H1 (cell line): ENCODE results near the gene EMC10. TPM values are rescaled to one million over a fixed set of nuclear protein-coding genes. Genes with fewer than 3 reads are reported as not detected.

ENCODE experiments used
- CTCF ChIA-PET: fragments of 300-600 bp; sonication (Branson Sonifier 250); formaldehyde crosslinking; loops from one replicate; lab custom pipeline; 2021; ENCODE audit not compliant: partially characterized antibody; lab: Charles Lee
- POLR2A ChIA-PET: fragments of 300-600 bp; sonication (Branson Sonifier 250); formaldehyde crosslinking; loops from one replicate; lab custom pipeline; 2021; ENCODE audit warnings: inconsistent platforms; ENCODE audit not compliant: partially characterized antibody; lab: Charles Lee
- DNase-seq, 2 experiments: peaks; one replicate each; pipeline versions ENCODE4 v3.0.0 to v3.0.0-alpha.2; 2010 to 2022; ENCODE audit warnings: low spot score in 2 of 2, low read depth in 1 of 2, mixed read lengths in 1 of 2
- FAIRE-seq: peaks from 2 replicates; lab custom pipeline; 2011; peaks lifted over from hg19 to GRCh38; lab: Jason Lieb, UNC
- H2AFZ ChIP-seq: 2 replicates; pipeline ENCODE4 v1.8.1; 2012; ENCODE audit warnings: low read length, inconsistent platforms
- H2AK5ac ChIP-seq: 2 replicates; pipeline ENCODE4 v1.6.1; 2013; ENCODE audit warnings: low read depth, low read length
- H2BK120ac ChIP-seq: replicated peaks from 2 replicates; pipeline ENCODE3; 2013; ENCODE audit warnings: low read depth, low read length, inconsistent platforms
- H2BK12ac ChIP-seq: 2 replicates; pipeline ENCODE4 v1.6.1; 2013; ENCODE audit warnings: low read depth, low read length
- H2BK15ac ChIP-seq: 2 replicates; pipeline ENCODE4 v1.6.1; 2013; ENCODE audit warnings: low read length
- H2BK20ac ChIP-seq: 2 replicates; pipeline ENCODE4 v1.6.1; 2013; ENCODE audit warnings: low read length
- H2BK5ac ChIP-seq: 2 replicates; pipeline ENCODE4 v1.6.1; 2013; ENCODE audit warnings: low read depth, low read length
- H3K14ac ChIP-seq: 2 replicates; pipeline ENCODE4 v1.6.1; 2013; ENCODE audit warnings: inconsistent platforms; ENCODE audit not compliant: insufficient read length
- H3K18ac ChIP-seq: 2 replicates; pipeline ENCODE4 v1.6.1; 2013; ENCODE audit warnings: low read length; ENCODE audit errors: extremely low read depth
- H3K23ac ChIP-seq: 2 replicates; pipeline ENCODE4 v1.6.1; 2013; ENCODE audit warnings: inconsistent platforms; ENCODE audit not compliant: insufficient read length
- H3K23me2 ChIP-seq: 2 replicates; pipeline ENCODE4 v1.6.1; 2013; ENCODE audit warnings: low read depth, low read length
- H3K27ac ChIP-seq: 2 replicates; pipeline ENCODE4 v1.6.1; 2011; ENCODE audit warnings: low read depth, low read length, inconsistent platforms
- H3K27me3 ChIP-seq, 4 experiments: replicated peaks in 1 of 4; 1 replicate in 1 of 4; 2 replicates in 3 of 4; pipeline versions ENCODE4 v1.6.1 to v1.8.1; 2011 to 2013; ENCODE audit warnings: low read length in 3 of 4, mild to moderate bottlenecking in 3 of 4, inconsistent platforms in 2 of 4, mixed read lengths in 2 of 4, moderate library complexity in 1 of 4; ENCODE audit not compliant: control insufficient read depth in 3 of 4, insufficient read depth in 3 of 4; ENCODE audit errors: extremely low read depth in 1 of 4
- H3K36me3 ChIP-seq, 4 experiments: 2 replicates each; pipeline versions ENCODE4 v1.6.1 to v1.8.1; 2011 to 2013; ENCODE audit warnings: mild to moderate bottlenecking in 4 of 4, low read length in 3 of 4, moderate library complexity in 2 of 4, control low read depth in 1 of 4, inconsistent platforms in 1 of 4; ENCODE audit not compliant: insufficient read depth in 4 of 4, control insufficient read depth in 2 of 4
- H3K4ac ChIP-seq: replicated peaks from 2 replicates; pipeline ENCODE3; 2013; ENCODE audit warnings: low read length, low read depth, mixed read lengths, inconsistent platforms; ENCODE audit not compliant: insufficient read length
- H3K4me1 ChIP-seq, 4 experiments: replicated peaks in 1 of 4; 1 replicate in 1 of 4; 2 replicates in 3 of 4; pipeline versions ENCODE4 v1.6.1 to v1.8.1; 2011 to 2013; ENCODE audit warnings: low read length in 3 of 4, inconsistent platforms in 2 of 4, mixed read lengths in 1 of 4; ENCODE audit not compliant: insufficient read depth in 4 of 4, control insufficient read depth in 3 of 4
- H3K4me2 ChIP-seq, 2 experiments: 2 replicates each; pipeline versions ENCODE4 v1.6.1 to v1.8.1; 2011 to 2013; ENCODE audit warnings: low read depth in 2 of 2, low read length in 2 of 2, control low read depth in 1 of 2, inconsistent platforms in 1 of 2, mild to moderate bottlenecking in 1 of 2; ENCODE audit not compliant: insufficient read depth in 1 of 2
- H3K4me3 ChIP-seq, 4 experiments: fragments of 200-600, 300-600 bp in 1 of 4; sonication (generic), shearing (Covaris generic), sonication (Bioruptor Twin) in 1 of 4; 2 replicates each; pipeline versions ENCODE4 v1.5.1 to v1.8.1; 2011 to 2016; ENCODE audit warnings: low read length in 4 of 4, low read depth in 3 of 4, control low read depth in 2 of 4, inconsistent platforms in 2 of 4, mild to moderate bottlenecking in 2 of 4, mixed read lengths in 1 of 4, moderate library complexity in 1 of 4; ENCODE audit not compliant: insufficient read depth in 2 of 4; ENCODE audit errors: extremely low read depth in 1 of 4
- H3K56ac ChIP-seq: replicated peaks from 2 replicates; pipeline ENCODE3; 2013; ENCODE audit warnings: low read depth, mild to moderate bottlenecking, mixed read lengths, low read length, inconsistent platforms; ENCODE audit not compliant: insufficient read length
- H3K79me1 ChIP-seq: 2 replicates; pipeline ENCODE4 v1.6.1; 2013; ENCODE audit warnings: low read depth, low read length, control low read depth
- H3K79me2 ChIP-seq, 2 experiments: 2 replicates each; pipeline versions ENCODE4 v1.6.1 to v1.8.1; 2012 to 2013; ENCODE audit warnings: low read length in 2 of 2, mild to moderate bottlenecking in 2 of 2, inconsistent platforms in 1 of 2; ENCODE audit not compliant: insufficient read depth in 2 of 2, control insufficient read depth in 1 of 2
- H3K9ac ChIP-seq, 4 experiments: replicated peaks in 1 of 4; 1 replicate in 1 of 4; 2 replicates in 3 of 4; pipeline versions ENCODE4 v1.6.1 to v1.8.1; 2011 to 2013; ENCODE audit warnings: low read depth in 3 of 4, low read length in 3 of 4, control low read depth in 2 of 4, mild to moderate bottlenecking in 2 of 4, moderate library complexity in 2 of 4, inconsistent platforms in 1 of 4; ENCODE audit errors: extremely low read depth in 1 of 4
- H3K9me3 ChIP-seq, 2 experiments: 2 replicates each; pipeline versions ENCODE4 v1.6.1 to v1.8.1; 2012 to 2013; ENCODE audit warnings: mild to moderate bottlenecking in 2 of 2, moderate library complexity in 2 of 2, control low read depth in 1 of 2, inconsistent platforms in 1 of 2, low read depth in 1 of 2, low read length in 1 of 2, mixed read lengths in 1 of 2; ENCODE audit not compliant: insufficient read depth in 2 of 2
- H4K20me1 ChIP-seq, 2 experiments: replicated peaks in 1 of 2; 2 replicates each; pipeline versions ENCODE3 to v1.8.1; 2011 to 2013; ENCODE audit warnings: inconsistent platforms in 2 of 2, low read length in 2 of 2, mild to moderate bottlenecking in 1 of 2; ENCODE audit not compliant: insufficient read depth in 2 of 2, control insufficient read depth in 1 of 2
- H4K5ac ChIP-seq: 2 replicates; pipeline ENCODE4 v1.6.1; 2013; ENCODE audit warnings: low read length, low read depth, mixed read lengths, inconsistent platforms; ENCODE audit not compliant: insufficient read length
- H4K8ac ChIP-seq: 2 replicates; pipeline ENCODE4 v1.8.0; 2013; ENCODE audit warnings: mild to moderate bottlenecking, moderate library complexity, low read length, inconsistent platforms; ENCODE audit not compliant: insufficient read depth; ENCODE audit errors: extremely low read depth
- H4K91ac ChIP-seq: replicated peaks from 2 replicates; pipeline ENCODE3; 2013; ENCODE audit warnings: low read length, mixed read lengths, inconsistent platforms; ENCODE audit not compliant: insufficient read length
- BACH1 ChIP-seq: IDR thresholded peaks from 2 replicates; pipeline ENCODE4 v1.6.1; 2012; ENCODE audit warnings: low read length, improper control_type of control experiment
- CEBPB ChIP-seq: IDR thresholded peaks from 2 replicates; pipeline ENCODE4 v1.6.1; 2012; ENCODE audit warnings: low read depth, low read length
- CHD1 ChIP-seq: IDR thresholded peaks from 2 replicates; pipeline ENCODE4 v1.6.1; 2012; ENCODE audit warnings: low read depth, low read length, improper control_type of control experiment
- GABPA ChIP-seq: IDR thresholded peaks from 2 replicates; pipeline ENCODE4 v1.6.1; 2011; ENCODE audit warnings: mild to moderate bottlenecking, low read length, moderate library complexity, borderline replicate concordance; ENCODE audit not compliant: insufficient read depth
- JUN ChIP-seq: IDR thresholded peaks from 2 replicates; pipeline ENCODE4 v1.6.1; 2011; ENCODE audit warnings: low read depth, mild to moderate bottlenecking, improper control_type of control experiment, low read length
- KDM1A ChIP-seq: fragments of 200-600, 300-600 bp; sonication (generic); IDR thresholded peaks from 2 replicates; pipeline ENCODE4 v1.7.1; 2016; ENCODE audit warnings: mild to moderate bottlenecking, low read length, borderline replicate concordance
- NANOG ChIP-seq: IDR thresholded peaks from 2 replicates; pipeline ENCODE4 v1.6.1; 2011; ENCODE audit warnings: low read length, low read depth, mild to moderate bottlenecking, inconsistent platforms; ENCODE audit not compliant: insufficient read depth, poor library complexity, severe bottlenecking
- NRF1 ChIP-seq: IDR thresholded peaks from 2 replicates; pipeline ENCODE4 v1.6.1; 2011; ENCODE audit warnings: mild to moderate bottlenecking, low read depth, low read length, improper control_type of control experiment
- SRF ChIP-seq: IDR thresholded peaks from 2 replicates; pipeline ENCODE4 v1.6.1; 2011; ENCODE audit warnings: mild to moderate bottlenecking, low read depth, low read length, moderate library complexity
- TAF1 ChIP-seq: IDR thresholded peaks from 2 replicates; pipeline ENCODE4 v1.6.1; 2011; ENCODE audit warnings: mild to moderate bottlenecking, low read depth, low read length
- WGBS, 2 experiments: shearing (Covaris generic) in 1 of 2; methylation state at CpG; one replicate each; pipeline versions ENCODE4 v1.1.6 to v1.1.7; 2013 to 2015; ENCODE audit warnings: low lambda C conversion rate in 2 of 2, mixed read lengths in 2 of 2, inconsistent platforms in 1 of 2, low coverage in 1 of 2, missing lambda C conversion rate in 1 of 2; ENCODE audit not compliant: insufficient replicate concordance in 2 of 2, insufficient coverage in 1 of 2, insufficient read length in 1 of 2; ENCODE audit errors: extremely low coverage in 1 of 2, missing lambda C conversion rate in 1 of 2; 5-methylcytosine and 5-hydroxymethylcytosine counted together
- polyA plus RNA-seq, 7 experiments: library from polyadenylated mRNA; depleted of rRNA in 3 of 7; stranded (reverse) in 5 of 7; unstranded in 2 of 7; fragments of >200 nt in 5 of 7; fragments of 200-250 nt in 2 of 7; gene quantifications; 1 replicate in 5 of 7; 2 replicates in 1 of 7; 4 replicates in 1 of 7; pipeline versions ENCODE4 v1.2.1 to v1.2.3, GENCODE V29; 2011 to 2013; ENCODE audit warnings: missing spikeins in 2 of 7, mixed read lengths in 2 of 7
- total RNA-seq: library from RNA; stranded (reverse); fragmentation: NEBNext Ultra II Directional; extraction: Animal tissue kit (Norgen Biotek cat#: 25700); gene quantifications from 2 replicates; pipeline ENCODE4 v1.2.1, GENCODE V29; 2021

EMC10 gene
- total and polyA plus RNA-seq, 2 of the 8 experiments (the other 6 are each of a cell fraction or from before 2014, with no cell fraction given): 77.6 to 103 TPM

GRCh38 chr19:50509366-50509765, 33.1 kb downstream of the EMC10 start:
- POLR2A ChIA-PET: interaction anchor here (1.0 to 2.0 kb wide), 3 partner anchors 9 to 20 kb away, joined by 3 to 4 read pairs (median 4); no protein-coding TSS in a partner anchor
- peaks cover 0 to 23% (median 13%) of the 10 kb centered on the region in 4 experiments; a peak in 5 of 7 replicates for H3K27me3 ChIP-seq
- no peaks in the 10 kb centered on the region for H3K36me3 ChIP-seq
- no peak overlapping the region for H3K14ac ChIP-seq
- FAIRE-seq (no peak), DNase-seq (no peak)
- no peak overlapping the region for H2AFZ ChIP-seq
- no peak overlapping the region for H2BK120ac ChIP-seq
- no peak overlapping the region for H4K5ac ChIP-seq
- no peak overlapping the region for H3K23ac ChIP-seq
- TF ChIP-seq GABPA: no peak
- TF ChIP-seq NANOG: no peak
- TF ChIP-seq CHD1: no peak
- TF ChIP-seq SRF: no peak
- TF ChIP-seq KDM1A: no peak
- no peak for TF ChIP-seq JUN
- no peak for TF ChIP-seq TAF1
- TF ChIP-seq CEBPB: no peak
- TF ChIP-seq BACH1: no peak
- no peak for TF ChIP-seq NRF1
- H3K4me2 ChIP-seq: no peak overlapping the region
- no peak overlapping the region for H2BK12ac ChIP-seq
- peaks cover 1 to 2% of the 10 kb centered on the region in 2 experiments for H4K20me1 ChIP-seq
- no peak overlapping the region for H3K27ac ChIP-seq
- H2AK5ac ChIP-seq: no peak overlapping the region
- no peak overlapping the region for H2BK20ac ChIP-seq
- CTCF ChIA-PET: interaction anchor here (0.8 to 4.0 kb wide), 6 partner anchors 10 to 46 kb away, joined by 3 to 17 read pairs (median 8); no protein-coding TSS in a partner anchor
- H3K9ac ChIP-seq: no peak overlapping the region
- H3K56ac ChIP-seq: no peak overlapping the region
- H4K8ac ChIP-seq: no peak overlapping the region
- no peak overlapping the region for H3K18ac ChIP-seq
- no peaks in the 10 kb centered on the region for H3K9me3 ChIP-seq
- H3K4ac ChIP-seq: no peak overlapping the region
- no peaks in the 10 kb centered on the region for H3K79me2 ChIP-seq
- H3K79me1 ChIP-seq: no peaks in the 10 kb centered on the region; the same call in 1 of the 2 replicates
- no peaks in the 10 kb centered on the region; the same call in 1 of the 2 replicates for H3K23me2 ChIP-seq
- WGBS, 2 experiments: 86% methylated on average over 11 of the region's 11 CpGs; no CpG with 5 or more reads in 1 of the 2 experiments
- no peak overlapping the region for H4K91ac ChIP-seq
- H3K4me1 ChIP-seq: peaks cover 0 to 6% (median 4%) of the 10 kb centered on the region in 4 experiments; a peak in 4 of 7 replicates
- H2BK15ac ChIP-seq: no peak overlapping the region
- H2BK5ac ChIP-seq: no peak overlapping the region
- H3K4me3 ChIP-seq: no peak overlapping the region
